GM18498 (cell line): ENCODE measurements around the gene SOX3.

ENCODE experiments used
- ATAC-seq: cut with Tn5 transposase; IDR thresholded peaks from one replicate; pipeline ENCODE4 v1.9.1; 2021; ENCODE audit warnings: mild to moderate bottlenecking, moderate library complexity; ENCODE audit not compliant: unreplicated experiment

Gene SOX3

GRCh38 chrX:140504371-140505324 is at the start of gene SOX3:
SOX3 (minus strand) TSS chrX:140505069; CDS start chrX:140505060, 9 bp downstream.
- no peak for ATAC-seq

- ATAC-seq, result no peak
These were observed 44.1 kb upstream of the SOX3 start for GRCh38 chrX:140548985-140549384.

DNA sequence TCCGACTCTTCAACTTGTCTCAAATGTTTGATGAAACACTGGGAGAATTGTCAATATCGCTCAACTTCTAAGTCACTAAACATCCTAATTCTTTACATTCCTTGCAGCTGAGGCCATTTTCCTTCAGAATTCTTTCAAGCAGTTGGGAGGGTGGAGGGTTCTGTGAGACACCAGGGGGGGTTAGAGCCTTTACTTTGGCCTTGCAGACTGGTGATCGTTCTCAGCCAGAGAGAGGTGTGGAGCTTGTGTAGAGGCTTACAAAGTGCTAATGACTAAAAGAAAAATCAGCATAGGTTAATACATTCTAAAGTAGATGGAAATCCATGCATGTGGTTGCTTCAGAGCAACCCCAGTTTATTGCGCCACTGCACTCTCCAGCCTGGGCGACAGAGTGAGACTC is 21.3 kb upstream of the SOX3 start:
- ATAC-seq, result no peak

DNA sequence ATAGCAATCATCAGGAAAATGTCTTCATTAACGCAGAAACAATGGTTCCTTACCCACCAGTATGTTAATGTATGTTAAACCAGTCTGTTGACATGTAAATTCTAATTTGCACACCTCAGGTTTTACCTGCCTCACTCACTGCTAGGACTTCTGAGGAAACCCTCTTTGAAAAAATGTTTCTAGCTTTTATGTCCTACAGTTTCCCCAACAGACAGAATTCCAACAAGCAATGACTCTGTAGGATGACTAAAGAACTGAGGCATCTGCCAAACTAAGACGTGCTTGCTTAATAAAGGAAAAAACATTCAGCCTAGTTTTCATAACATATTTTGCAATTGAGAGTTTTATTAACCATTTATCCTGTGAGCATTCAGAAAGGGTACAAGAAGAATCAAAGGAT is 20.6 kb upstream of the SOX3 start:
- ATAC-seq, result no peak

- no peak for ATAC-seq
These were observed 19.7 kb upstream of the SOX3 start for GRCh38 chrX:140524556-140524955.

DNA sequence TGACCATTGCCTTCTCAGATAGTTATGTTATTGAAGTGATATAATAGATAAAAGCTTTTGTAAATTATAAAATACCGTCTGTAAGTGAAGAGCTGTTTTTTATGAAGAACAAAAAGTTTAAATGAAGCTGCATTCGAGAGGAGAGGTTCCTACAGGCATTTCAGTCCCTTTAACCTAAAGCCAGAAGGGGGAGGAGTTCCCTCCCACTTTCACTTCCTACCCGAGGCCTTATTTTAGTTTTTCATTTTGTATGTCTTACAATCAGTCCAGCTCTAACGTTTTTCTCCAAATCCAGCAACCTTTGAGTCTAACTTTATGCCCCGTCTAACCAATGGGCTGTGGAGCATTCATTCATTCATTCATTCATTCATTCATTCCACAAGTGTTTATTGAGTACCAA is 16.5 kb upstream of the SOX3 start:
- ATAC-seq, result no peak

DNA sequence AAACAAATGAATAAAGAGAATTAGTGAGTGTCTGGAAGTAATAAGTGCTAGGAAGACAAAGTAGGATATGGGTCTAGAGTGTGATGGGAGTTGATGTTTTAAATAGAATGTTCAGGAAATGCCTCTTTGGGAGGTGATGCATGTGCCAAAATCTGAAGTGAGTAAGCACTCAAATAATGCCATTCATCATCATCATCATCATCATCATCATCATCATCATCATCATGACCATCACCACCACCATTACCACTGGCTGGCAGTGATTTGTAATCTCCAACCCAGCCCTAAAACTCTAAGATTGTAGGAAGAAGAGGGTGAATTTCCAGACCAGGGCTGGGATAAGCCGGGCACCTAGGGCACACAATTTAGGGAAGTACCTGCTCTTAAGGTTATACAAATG is 9.7 kb upstream of the SOX3 start:
- no peak for ATAC-seq

DNA sequence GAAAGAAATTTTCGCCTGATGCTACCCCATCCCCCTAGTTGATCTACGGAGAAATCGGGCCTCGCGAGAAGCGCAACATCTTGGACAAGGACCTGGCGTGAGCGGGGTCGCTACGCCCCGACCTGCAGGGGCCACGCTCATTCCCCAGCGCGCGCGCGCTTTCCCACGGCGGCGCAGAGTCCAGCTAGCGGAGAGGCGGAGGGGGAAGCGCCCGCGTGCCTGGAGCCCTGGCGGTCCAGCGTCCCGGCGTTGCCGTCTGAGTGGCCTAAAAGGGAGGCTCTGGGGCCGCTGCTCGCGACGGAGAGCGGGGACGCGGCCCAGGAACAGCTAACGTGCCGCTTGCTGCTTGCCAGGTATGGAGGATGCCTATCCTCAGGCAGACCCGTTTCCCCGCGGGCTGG is 6.0 kb upstream of the SOX3 start:
- ATAC-seq, result no peak

GRCh38 chrX:140510306-140510676 is 5.4 kb upstream of the SOX3 start:
- no peak for ATAC-seq

DNA sequence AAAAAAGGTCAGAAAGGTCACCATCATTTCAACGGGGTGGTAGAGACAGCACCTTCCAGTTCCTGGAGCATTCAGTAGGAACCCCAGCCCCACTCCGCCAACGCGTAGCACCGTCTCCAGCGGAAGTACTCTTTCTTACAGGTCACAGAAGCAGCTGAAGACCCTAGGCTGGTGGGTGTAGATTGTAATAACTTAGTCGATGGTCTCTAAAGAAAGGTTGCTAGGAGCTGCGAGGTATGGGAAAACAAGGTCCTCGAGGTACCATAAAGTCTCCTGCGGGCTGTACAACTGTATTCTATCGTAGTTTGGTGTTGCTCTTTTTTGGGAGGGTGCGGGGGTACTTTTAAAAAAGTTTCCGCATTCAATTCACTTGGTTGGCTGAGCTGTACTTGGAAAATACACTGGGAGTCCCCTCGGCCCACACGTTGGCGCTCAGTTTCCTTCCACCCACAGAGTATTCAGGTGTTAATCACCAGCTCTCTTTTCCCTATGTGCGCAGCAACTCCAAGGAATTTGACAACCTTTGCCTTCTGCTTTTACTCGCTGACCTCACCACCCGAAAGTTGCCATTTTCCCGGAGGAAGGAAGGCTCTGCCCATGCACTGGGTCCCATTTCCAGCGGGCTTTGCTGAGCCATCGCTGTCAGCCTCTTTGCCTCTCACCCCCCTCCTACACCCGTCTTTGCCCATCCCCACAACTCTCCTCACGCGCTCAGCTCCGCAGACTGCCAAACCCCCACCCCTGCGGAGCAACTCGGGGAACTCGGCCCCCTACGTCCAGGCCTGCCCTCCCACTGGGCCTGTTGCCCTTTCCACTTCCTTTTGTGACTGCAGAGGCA is 4.8 kb upstream of the SOX3 start:
- ATAC-seq, result no peak

DNA sequence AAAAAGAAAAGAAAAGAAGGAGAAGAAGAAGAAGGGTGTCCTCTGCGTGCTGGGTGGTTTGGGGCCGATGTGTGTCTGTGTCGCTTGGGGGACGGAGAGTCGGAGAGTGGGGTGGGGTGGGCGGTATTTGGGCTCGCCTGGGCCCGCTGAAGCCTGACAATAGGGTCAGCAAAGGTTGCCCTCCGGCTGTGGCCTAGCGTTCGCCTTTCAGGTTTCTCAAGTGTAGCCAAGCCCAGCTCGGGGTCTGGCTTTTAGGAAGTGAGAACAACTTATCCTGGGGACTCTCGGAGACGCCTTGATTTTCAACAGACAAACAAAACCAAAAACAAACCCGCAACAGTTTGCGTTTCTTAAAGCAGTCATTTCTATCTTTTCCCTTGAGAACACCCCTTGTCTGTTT is 4.1 kb upstream of the SOX3 start:
- ATAC-seq, result no peak

- no peak for ATAC-seq
These were observed 3.1 kb upstream of the SOX3 start for GRCh38 chrX:140507982-140508305.

DNA sequence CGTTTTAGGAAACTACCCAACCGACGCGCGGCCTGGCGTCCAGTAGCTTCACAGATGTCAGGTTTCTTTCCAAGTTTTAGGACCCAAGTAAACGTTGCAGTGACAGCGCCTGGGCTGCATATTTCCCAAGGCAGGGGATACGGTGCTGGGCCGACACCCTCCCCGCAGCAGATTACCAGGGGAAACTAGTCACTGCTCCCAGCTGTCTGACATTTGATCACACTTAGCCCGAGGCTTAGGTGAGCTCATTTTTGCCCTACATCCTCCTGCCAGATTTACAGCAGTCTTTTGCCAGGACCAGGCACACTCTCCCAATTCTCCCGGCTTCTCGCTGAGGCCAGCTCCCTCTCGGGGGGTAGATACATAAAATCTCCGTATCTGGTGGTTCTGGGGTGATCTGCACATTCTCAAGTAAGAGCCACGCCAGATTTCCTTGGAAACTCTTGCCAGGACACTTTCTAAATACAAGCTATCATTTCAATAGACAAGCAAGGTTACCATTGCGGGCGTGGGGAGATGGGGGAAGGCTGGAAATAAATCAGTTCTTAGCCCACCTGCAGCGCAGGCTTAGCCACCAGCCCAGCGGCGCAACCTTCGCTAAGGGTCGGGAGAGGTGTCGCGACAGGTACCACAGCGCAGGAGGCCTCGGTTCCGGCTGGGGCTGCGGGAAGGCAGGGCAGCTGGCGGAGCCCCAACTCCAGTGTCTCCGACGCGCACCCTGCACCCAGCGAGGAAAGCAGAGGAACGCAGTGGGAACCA is 2.5 kb upstream of the SOX3 start:
- no peak for ATAC-seq

DNA sequence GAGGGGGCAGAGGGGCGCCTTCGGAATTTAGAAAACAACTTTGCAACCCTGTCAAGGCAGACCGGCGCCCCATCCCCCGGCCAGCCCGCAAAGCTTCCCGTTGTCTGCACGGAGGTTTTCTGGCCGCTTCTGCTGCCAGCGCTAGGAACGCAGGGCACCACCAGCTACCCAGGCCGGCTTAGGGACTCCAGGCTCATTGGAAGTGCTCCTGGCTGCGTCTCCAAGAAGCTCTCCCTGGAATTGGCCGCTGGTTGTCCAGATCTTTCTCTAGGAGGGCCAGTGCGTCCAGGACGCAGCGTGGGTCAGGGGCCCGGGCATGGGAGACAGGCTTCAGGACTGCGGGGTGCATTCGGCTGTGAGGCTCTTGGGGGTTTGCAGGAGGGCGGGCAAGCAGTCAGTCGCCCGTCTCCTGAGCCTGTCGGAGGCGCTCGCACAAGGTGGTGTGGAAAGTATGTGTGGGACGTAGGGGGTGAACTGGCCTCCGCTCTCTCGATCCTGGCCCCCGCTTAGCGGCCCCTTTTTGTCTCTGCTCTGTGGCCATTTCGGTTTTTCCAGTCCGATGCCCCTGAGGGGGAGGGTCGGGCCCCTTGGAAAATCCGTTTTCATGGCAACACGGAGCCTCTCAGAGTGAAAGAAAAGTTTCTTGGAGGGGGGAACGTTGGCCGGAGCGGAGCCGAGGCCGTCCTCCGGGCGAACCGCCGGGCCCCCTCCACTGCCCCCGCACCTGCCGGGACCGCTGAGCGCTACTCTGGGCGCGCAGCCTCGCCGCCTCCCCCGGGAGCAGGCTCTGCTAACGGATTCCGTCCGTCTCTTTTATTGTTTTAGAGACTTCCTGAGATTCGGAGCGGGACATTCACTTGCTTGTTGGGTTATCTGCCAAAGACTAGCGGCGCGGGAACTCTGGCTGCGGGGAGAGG is 810 bp upstream of the SOX3 start:
- no peak for ATAC-seq

DNA sequence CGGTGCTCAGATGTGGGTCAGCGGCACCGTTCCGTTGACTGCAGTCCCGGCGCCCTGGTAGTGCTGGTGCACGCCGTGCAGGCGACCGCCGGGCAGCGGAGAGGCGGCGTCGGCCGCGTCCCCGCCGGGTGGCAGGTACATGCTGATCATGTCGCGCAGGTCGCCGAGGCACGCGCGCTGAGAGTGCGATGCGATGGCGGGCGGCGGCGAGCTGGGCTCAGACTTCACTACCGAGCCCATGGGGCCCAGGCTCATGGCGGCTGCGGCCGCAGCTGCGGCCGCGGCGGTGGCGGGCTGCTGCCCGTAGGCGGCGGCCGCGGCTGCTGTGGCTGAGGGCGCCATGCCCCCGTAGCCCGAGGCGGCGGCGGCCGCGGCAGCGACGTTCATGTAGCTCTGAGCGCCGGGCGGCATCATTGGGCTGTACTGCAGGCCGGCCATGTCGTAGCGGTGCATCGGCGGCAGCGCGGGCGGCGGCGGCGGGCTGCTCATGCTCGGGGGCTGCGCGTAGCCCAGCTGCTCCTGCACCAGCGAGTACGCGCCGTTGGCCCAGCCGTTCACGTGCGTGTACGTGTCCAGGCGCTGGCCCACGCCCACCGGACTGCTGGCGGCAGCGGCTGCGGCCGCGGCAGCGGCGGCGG is 1.0 kb downstream of the SOX3 start:
- ATAC-seq, result no peak

- no peak for ATAC-seq
These were observed 1.6 kb downstream of the SOX3 start for GRCh38 chrX:140503238-140503601.

GRCh38 chrX:140502491-140503237 is 2.2 kb downstream of the SOX3 start:
- no peak for ATAC-seq

DNA sequence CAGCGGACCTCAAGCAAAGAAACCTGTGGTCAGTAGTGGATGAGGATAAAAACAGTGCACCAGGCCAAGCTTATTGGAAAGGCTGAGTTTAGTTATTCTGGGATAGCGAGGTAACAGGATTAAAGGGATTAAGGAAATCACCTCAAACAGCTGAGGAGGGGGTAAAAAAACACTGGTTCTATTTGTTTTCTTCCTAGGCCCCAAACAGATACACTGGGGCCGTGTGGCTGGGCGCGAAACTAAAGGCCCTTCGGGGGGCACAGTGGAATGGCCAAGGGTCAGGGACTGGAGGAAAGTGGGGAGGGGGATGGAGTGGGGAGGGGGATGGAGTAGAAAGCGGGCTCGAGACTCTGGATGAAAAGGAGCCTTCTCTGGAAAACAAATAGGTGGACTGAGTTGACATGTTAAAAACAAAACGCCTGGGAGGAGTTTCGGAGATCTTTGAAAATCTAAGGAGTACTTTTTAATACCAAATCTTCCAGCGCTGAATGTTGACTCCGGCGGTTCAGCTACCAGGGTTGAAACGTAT is 2.9 kb downstream of the SOX3 start:
- ATAC-seq, result no peak

- ATAC-seq, result no peak
These were observed 3.5 kb downstream of the SOX3 start for GRCh38 chrX:140501321-140501720.
